Right atrium auricular region (tissue), 2 donors: ENCODE measurements around the gene CCDC136. TPM values are rescaled to one million over a fixed set of nuclear protein-coding genes. Genes with fewer than 3 reads are reported as not detected.

Source experiments
- DNase-seq: peaks from one replicate; pipeline ENCODE4 v3.0.0-alpha.2; 2019; ENCODE audit warnings: low spot score
- H3K27ac ChIP-seq, 2 donors: fragments of 200-600 bp; sonication (generic); 1 replicate in 1 of 2; 2 replicates in 1 of 2; pipeline ENCODE4 v1.5.1; 2016 to 2019
- H3K27me3 ChIP-seq, 2 donors: fragments of 200-600 bp; sonication (generic); one replicate each; pipeline versions ENCODE4 v1.5.1 to v1.6.0; 2017 to 2019
- H3K36me3 ChIP-seq: fragments of 200-600 bp; sonication (generic); one replicate; pipeline ENCODE4 v1.5.1; 2016
- H3K4me1 ChIP-seq, 2 donors: fragments of 200-600 bp; sonication (generic); one replicate each; pipeline versions ENCODE4 v1.5.1 to v1.6.0; 2017 to 2019
- H3K4me3 ChIP-seq, 2 donors: fragments of 200-600 bp; sonication (generic); 1 replicate in 1 of 2; 2 replicates in 1 of 2; pipeline ENCODE4 v1.5.1; 2017 to 2019; ENCODE audit warnings: mild to moderate bottlenecking in 1 of 2, moderate library complexity in 1 of 2
- H3K9me3 ChIP-seq, 2 donors: fragments of 200-600 bp; sonication (generic); one replicate each; pipeline ENCODE4 v1.5.1; 2019
- CTCF ChIP-seq, 2 donors: fragments of 200-600 bp; sonication (generic); IDR thresholded peaks; one replicate each; pipeline ENCODE4 v1.5.1; 2019; ENCODE audit warnings: antibody characterized with exemption in 2 of 2
- total RNA-seq, 2 donors: library from RNA; depleted of rRNA; stranded (reverse); fragments of >200 nt; gene quantifications; one replicate each; pipeline ENCODE4 v1.1.0, GENCODE V29; 2016

Gene CCDC136
- total RNA-seq, 2 donors from 2014 or later = 2.6 to 8.5 TPM

GRCh38 chr7:128867842-128868623 is 76.3 kb downstream of the CCDC136 start:
- Histone ChIP-seq H3K4me3 (no peak overlapping the region), H3K9me3 (no peaks in the 10 kb centered on the region), H3K4me1 (peaks cover 0 to 34% of the 10 kb centered on the region in 2 donors), H3K36me3 (peaks cover 9% of the 10 kb centered on the region), H3K27ac (no peak overlapping the region), H3K27me3 (no peaks in the 10 kb centered on the region)
- no peak for DNase-seq
- no peak for TF ChIP-seq CTCF (IDR thresholded peaks at IDR 0.05)

GRCh38 chr7:128868624-128869137 is 76.9 kb downstream of the CCDC136 start:
- peaks cover 9% of the 10 kb centered on the region for H3K36me3 ChIP-seq
- no peaks in the 10 kb centered on the region for H3K27me3 ChIP-seq
- H3K27ac ChIP-seq = no peak overlapping the region
- TF ChIP-seq CTCF (IDR thresholded peaks at IDR 0.05) = no peak
- peaks cover 0 to 27% of the 10 kb centered on the region in 2 donors for H3K4me1 ChIP-seq
- no peak for DNase-seq
- H3K9me3 ChIP-seq = no peaks in the 10 kb centered on the region
- H3K4me3 ChIP-seq = peak overlapping the region; percentile 49 to 61

DNA sequence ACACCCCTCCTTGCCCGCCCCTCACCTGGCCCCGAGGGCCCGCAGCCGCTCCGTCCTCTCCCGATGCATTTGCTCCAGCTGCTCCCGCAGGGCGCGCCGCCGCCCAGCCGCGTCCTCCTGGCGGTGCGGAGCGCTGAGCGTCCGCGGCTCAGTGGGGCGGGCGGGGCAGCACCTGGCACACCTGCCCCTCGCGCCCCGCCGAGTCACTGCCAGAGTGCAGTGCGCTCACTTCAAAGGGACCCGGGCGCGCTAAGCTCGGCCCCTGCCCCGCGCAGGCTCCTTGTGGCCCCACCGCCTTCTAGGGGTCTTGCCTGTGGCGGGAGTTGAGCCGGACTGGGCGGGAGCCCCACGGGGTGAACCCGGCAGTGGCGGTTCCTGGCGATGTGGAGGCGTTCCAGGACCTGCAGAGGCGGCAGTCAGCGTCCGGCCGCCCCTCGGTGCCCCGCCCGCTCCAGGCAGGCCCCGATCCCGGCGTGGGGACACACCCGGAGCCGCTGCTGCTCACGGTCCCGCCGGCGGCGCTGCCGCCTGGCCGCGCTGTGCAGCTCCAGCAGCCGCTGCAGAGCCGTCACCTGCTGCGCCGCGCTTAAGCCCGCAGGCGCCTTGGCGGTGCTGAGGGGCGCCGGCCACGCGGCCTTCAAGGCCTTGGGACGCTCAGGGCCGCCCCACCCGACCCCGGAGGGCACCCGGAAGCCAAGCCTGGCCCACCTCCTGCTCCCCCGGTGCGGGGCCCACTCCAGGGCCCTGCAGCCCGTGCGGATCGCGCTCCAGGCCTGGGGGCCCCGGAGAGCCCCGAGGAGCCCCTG is 77.6 kb downstream of the CCDC136 start:
- peak in 1 of 2 donors; percentile 25 for TF ChIP-seq CTCF (IDR thresholded peaks at IDR 0.05)
- Histone ChIP-seq H3K9me3 (no peaks in the 10 kb centered on the region), H3K4me3 (peak overlapping the region; percentile 49 to 61), H3K36me3 (peaks cover 9% of the 10 kb centered on the region), H3K27ac (no peak overlapping the region), H3K27me3 (no peaks in the 10 kb centered on the region), H3K4me1 (peaks cover 0 to 21% of the 10 kb centered on the region in 2 donors)
- no peak for DNase-seq

- peak overlapping the region; percentile 49 to 61 for H3K4me3 ChIP-seq
- no peak for TF ChIP-seq CTCF (IDR thresholded peaks at IDR 0.05)
- DNase-seq = no peak
- peaks cover 0 to 20% of the 10 kb centered on the region in 2 donors for H3K4me1 ChIP-seq
- peaks cover 6% of the 10 kb centered on the region for H3K36me3 ChIP-seq
- H3K27ac ChIP-seq = no peak overlapping the region
- H3K27me3 ChIP-seq = no peaks in the 10 kb centered on the region
- H3K9me3 ChIP-seq = no peaks in the 10 kb centered on the region
Observed at GRCh38 chr7:128869944-128870285, 78.1 kb downstream of the CCDC136 start.

GRCh38 chr7:128871050-128871449 is 79.3 kb downstream of the CCDC136 start:
- Histone ChIP-seq H3K9me3 (no peaks in the 10 kb centered on the region), H3K4me3 (no peak overlapping the region), H3K27ac (no peak overlapping the region), H3K27me3 (no peaks in the 10 kb centered on the region), H3K36me3 (no peaks in the 10 kb centered on the region), H3K4me1 (peaks cover 0 to 20% of the 10 kb centered on the region in 2 donors)
- no peak for TF ChIP-seq CTCF (IDR thresholded peaks at IDR 0.05)
- no peak for DNase-seq

Other genes with a start within 250 kb of the CCDC136 start
- under 1 TPM; 0.39 to 0.63 TPM for gene GARIN1A, start 119.7 kb upstream of the CCDC136 start, total RNA-seq
- 100 to 1,000 TPM; 190 to 286 TPM for gene CALU, start 52.6 kb upstream of the CCDC136 start, total RNA-seq
- gene OPN1SW, start 16.2 kb upstream of the CCDC136 start, total RNA-seq = not detected
- 100 to 1,000 TPM; 215 to 646 TPM for gene FLNC, start 38.4 kb downstream of the CCDC136 start, total RNA-seq
- gene ATP6V1F, start 70.9 kb downstream of the CCDC136 start, total RNA-seq = 100 to 1,000 TPM; 121 TPM
- not detected for gene KCP, start 118.7 kb downstream of the CCDC136 start, total RNA-seq
- 1 to 10 TPM; 2.7 to 4.4 TPM for gene IRF5, start 146.0 kb downstream of the CCDC136 start, total RNA-seq